B cell (primary cell): ENCODE measurements around the gene DHRS4. TPM values are rescaled to one million over a fixed set of nuclear protein-coding genes. Genes with fewer than 3 reads are reported as not detected.
A peak's percentile ranks its signal among the peaks of the same experiment; 100 is the strongest.
"Not testable (repeated sequence)": the region's sequence is repeated elsewhere in the genome, so short reads cannot be mapped to it uniquely, and the experiment has no call there.

Experiments used
- ATAC-seq: fragments of 200-7000 bp; cut with Tn5 transposase; one replicate; pipeline ENCODE4 v1.10.0; 2021; ENCODE audit warnings: low read depth, mild to moderate bottlenecking, moderate number of reproducible peaks, moderate library complexity
- CTCF ChIA-PET: fragments of 350-600 bp; sonication (Branson Sonifier 250); formaldehyde crosslinking; loops from one replicate; lab custom pipeline; 2021; ENCODE audit warnings: antibody characterized with exemption, inconsistent platforms; lab: Charles Lee
- POLR2A ChIA-PET: fragments of 350-600 bp; sonication (Branson Sonifier 250); formaldehyde crosslinking; loops from one replicate; lab custom pipeline; 2021; ENCODE audit warnings: antibody characterized with exemption; lab: Charles Lee
- DNase-seq: peaks from one replicate; pipeline ENCODE4 v3.0.0; 2013
- H2AFZ ChIP-seq: 2 replicates; pipeline ENCODE4 v1.6.1; 2012; ENCODE audit warnings: mild to moderate bottlenecking, low read depth, low read length; ENCODE audit not compliant: insufficient read depth, poor library complexity, severe bottlenecking
- H3K27ac ChIP-seq, 2 donors: 1 replicate in 1 of 2; 2 replicates in 1 of 2; pipeline ENCODE4 v1.5.1; 2012 to 2013; ENCODE audit warnings: low read length in 2 of 2, mild to moderate bottlenecking in 2 of 2, moderate library complexity in 1 of 2
- H3K27me3 ChIP-seq, 4 experiments: fragments of 200-600 bp in 1 of 4; sonication (generic) in 1 of 4; replicated peaks in 1 of 4; 1 replicate in 2 of 4; 2 replicates in 2 of 4; pipeline versions ENCODE4 v1.6.1 to v1.7.0; 2013 to 2016; ENCODE audit warnings: low read length in 3 of 4, mild to moderate bottlenecking in 2 of 4, mixed read lengths in 1 of 4, moderate library complexity in 1 of 4; ENCODE audit not compliant: insufficient read depth in 4 of 4, control insufficient read depth in 3 of 4; ENCODE audit errors: control extremely low read depth in 1 of 4
- H3K36me3 ChIP-seq, 2 experiments: replicated peaks in 1 of 2; 1 replicate in 1 of 2; 2 replicates in 1 of 2; pipeline versions ENCODE4 v1.6.1 to v1.7.1; 2013; ENCODE audit warnings: low read length in 1 of 2; ENCODE audit not compliant: insufficient read depth in 2 of 2, control insufficient read depth in 1 of 2; ENCODE audit errors: control extremely low read depth in 1 of 2, extremely low read depth in 1 of 2
- H3K4me1 ChIP-seq, 2 donors: fragments of 200-600 bp in 1 of 2; sonication (generic) in 1 of 2; 1 replicate in 1 of 2; 2 replicates in 1 of 2; pipeline versions ENCODE4 v1.5.1 to v1.6.1; 2013 to 2017; ENCODE audit warnings: low read length in 2 of 2; ENCODE audit not compliant: control insufficient read depth in 2 of 2, insufficient read depth in 2 of 2
- H3K4me2 ChIP-seq: replicated peaks from 2 replicates; pipeline ENCODE3; 2012; ENCODE audit warnings: mild to moderate bottlenecking, low read depth, low read length; ENCODE audit not compliant: poor library complexity, severe bottlenecking
- H3K4me3 ChIP-seq, 5 experiments: fragments of 200-600 bp in 1 of 5; sonication (generic) in 1 of 5; 1 replicate in 3 of 5; 2 replicates in 2 of 5; pipeline versions ENCODE4 v1.5.1 to v1.7.0; 2011 to 2016; ENCODE audit warnings: low read length in 4 of 5, mild to moderate bottlenecking in 4 of 5, low read depth in 2 of 5, control low read depth in 1 of 5, moderate library complexity in 1 of 5; ENCODE audit not compliant: insufficient read depth in 1 of 5; ENCODE audit errors: control extremely low read depth in 1 of 5, extremely low read depth in 1 of 5
- H3K79me2 ChIP-seq: fragments of 200-600 bp; sonication (generic); one replicate; pipeline ENCODE4 v1.6.0; 2016; ENCODE audit warnings: low read length; ENCODE audit not compliant: control insufficient read depth, insufficient read depth
- H3K9ac ChIP-seq: fragments of 200-600 bp; sonication (generic); 2 replicates; pipeline ENCODE4 v1.6.1; 2017; ENCODE audit warnings: mild to moderate bottlenecking, low read length, moderate library complexity
- H3K9me3 ChIP-seq, 3 donors: one replicate each; pipeline versions ENCODE4 v1.6.1 to v1.7.1; 2013; ENCODE audit warnings: low read length in 2 of 3; ENCODE audit not compliant: control insufficient read depth in 2 of 3, insufficient read depth in 1 of 3; ENCODE audit errors: control extremely low read depth in 1 of 3
- H4K20me1 ChIP-seq: 2 replicates; pipeline ENCODE4 v1.6.0; 2012; ENCODE audit warnings: mild to moderate bottlenecking, low read length; ENCODE audit not compliant: insufficient read depth, control insufficient read depth, poor library complexity, severe bottlenecking
- H3K27ac Mint-ChIP-seq: one replicate; pipeline ENCODE4 v1.8.0; 2021; ENCODE audit warnings: mixed read lengths
- H3K27me3 Mint-ChIP-seq: one replicate; pipeline ENCODE4 v1.8.0; 2021; ENCODE audit warnings: mixed read lengths
- H3K4me1 Mint-ChIP-seq: one replicate; pipeline ENCODE4 v1.8.0; 2021; ENCODE audit warnings: mixed read lengths
- H3K4me3 Mint-ChIP-seq: one replicate; pipeline ENCODE4 v1.8.0; 2021; ENCODE audit warnings: mixed read lengths
- H3K9me3 Mint-ChIP-seq: one replicate; pipeline ENCODE4 v1.8.0; 2022; ENCODE audit warnings: mixed read lengths; ENCODE audit not compliant: insufficient read depth
- EZH2 ChIP-seq: IDR thresholded peaks from 2 replicates; pipeline ENCODE4 v1.6.1; 2012; ENCODE audit warnings: borderline replicate concordance, low read depth, mild to moderate bottlenecking, moderate library complexity, low read length; ENCODE audit not compliant: insufficient read depth, poor library complexity, severe bottlenecking
- WGBS: methylation state at CpG from one replicate; pipeline ENCODE4 v1.1.5; 2013; ENCODE audit warnings: missing lambda C conversion rate; ENCODE audit not compliant: insufficient coverage; 5-methylcytosine and 5-hydroxymethylcytosine counted together
- intact Hi-C: fragments of 100-400 bp; cut with micrococcal nuclease; formaldehyde crosslinking; loops from one replicate; pipeline ENCODE4 v1.10.0; 2022
- polyA plus RNA-seq: library from polyadenylated mRNA; depleted of rRNA; stranded (reverse); fragments of >200 nt; gene quantifications from 2 replicates; pipeline ENCODE4 v1.2.3, GENCODE V29; 2012
- total RNA-seq, 2 donors: library from RNA; stranded (reverse); fragments of 120-200 nt in 1 of 2; gene quantifications; 1 replicate in 1 of 2; 2 replicates in 1 of 2; pipeline versions ENCODE4 v1.2.3 to v1.2.4, GENCODE V29; 2013 to 2022
- TF ChIP-seq, protein P1 (sequence below): fragments of 200-600 bp; IDR thresholded peaks from one replicate; pipeline ENCODE4 v1.8.0; 2022; ENCODE audit warnings: antibody characterized with exemption, mild to moderate bottlenecking

The DHRS4 gene
- total and polyA plus RNA-seq, 2 donors (not counting 1 experiment from before 2014, with no cell fraction given): 15.6 to 16.2 TPM

DNA sequence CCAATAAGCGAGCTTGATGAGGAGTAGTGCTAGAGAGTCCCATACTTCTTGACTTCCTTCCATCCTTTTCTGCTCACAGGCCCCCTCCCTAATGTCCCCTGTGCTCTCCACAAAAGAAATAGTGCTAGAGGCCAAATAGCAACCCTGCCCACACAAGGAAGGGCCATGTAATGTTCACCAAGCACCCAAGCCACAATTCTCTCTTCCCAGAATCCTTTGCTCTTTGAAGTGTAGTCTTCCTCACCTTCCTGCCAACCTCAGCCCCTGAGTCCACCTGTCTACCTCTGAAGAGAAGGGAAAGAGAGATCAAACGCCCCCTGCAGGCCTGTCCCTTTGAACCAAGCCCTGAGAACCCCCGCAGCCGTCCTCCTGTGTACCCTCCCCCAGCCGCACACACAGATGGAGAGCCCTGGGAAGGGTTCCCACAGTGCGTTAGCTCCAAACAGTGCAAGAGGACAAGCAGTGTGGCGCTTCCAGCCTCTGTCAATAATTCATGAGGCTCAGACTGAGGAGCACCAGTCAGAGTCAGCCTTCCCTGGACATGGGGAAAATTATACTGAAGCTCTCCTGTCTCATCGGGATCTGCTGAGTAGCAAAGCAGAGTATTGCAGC lies 1.9 kb upstream of the DHRS4 start:
- Histone ChIP-seq H3K79me2 (peaks cover 3% of the 10 kb centered on the region), H3K27ac (no peak overlapping the region), H3K36me3 (no peaks in the 10 kb centered on the region), H3K9ac (no peak overlapping the region), H4K20me1 (no peaks in the 10 kb centered on the region), H3K4me1 (peaks cover 7 to 16% of the 10 kb centered on the region in 2 donors), H3K9me3 (peaks cover 0 to 5% (median 0%) of the 10 kb centered on the region in 3 donors), H2AFZ (no peak overlapping the region), H3K27me3 (no peaks in the 10 kb centered on the region), H3K4me2 (no peak overlapping the region), H3K4me3 (no peak overlapping the region)
- CTCF ChIA-PET: interaction anchor here (0.8 to 1.4 kb wide), 2 partner anchors 21 to 320 kb away, joined by 3 to 4 read pairs; no protein-coding TSS in a partner anchor
- DNase-seq: no peak
- TF ChIP-seq, protein P1, sequence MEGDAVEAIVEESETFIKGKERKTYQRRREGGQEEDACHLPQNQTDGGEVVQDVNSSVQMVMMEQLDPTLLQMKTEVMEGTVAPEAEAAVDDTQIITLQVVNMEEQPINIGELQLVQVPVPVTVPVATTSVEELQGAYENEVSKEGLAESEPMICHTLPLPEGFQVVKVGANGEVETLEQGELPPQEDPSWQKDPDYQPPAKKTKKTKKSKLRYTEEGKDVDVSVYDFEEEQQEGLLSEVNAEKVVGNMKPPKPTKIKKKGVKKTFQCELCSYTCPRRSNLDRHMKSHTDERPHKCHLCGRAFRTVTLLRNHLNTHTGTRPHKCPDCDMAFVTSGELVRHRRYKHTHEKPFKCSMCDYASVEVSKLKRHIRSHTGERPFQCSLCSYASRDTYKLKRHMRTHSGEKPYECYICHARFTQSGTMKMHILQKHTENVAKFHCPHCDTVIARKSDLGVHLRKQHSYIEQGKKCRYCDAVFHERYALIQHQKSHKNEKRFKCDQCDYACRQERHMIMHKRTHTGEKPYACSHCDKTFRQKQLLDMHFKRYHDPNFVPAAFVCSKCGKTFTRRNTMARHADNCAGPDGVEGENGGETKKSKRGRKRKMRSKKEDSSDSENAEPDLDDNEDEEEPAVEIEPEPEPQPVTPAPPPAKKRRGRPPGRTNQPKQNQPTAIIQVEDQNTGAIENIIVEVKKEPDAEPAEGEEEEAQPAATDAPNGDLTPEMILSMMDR: no peak
- no peak for TF ChIP-seq EZH2
- no peak overlapping the region for H3K27ac Mint-ChIP-seq
- no peak overlapping the region for H3K4me3 Mint-ChIP-seq
- H3K9me3 Mint-ChIP-seq: no peaks in the 10 kb centered on the region
- H3K27me3 Mint-ChIP-seq: no peaks in the 10 kb centered on the region
- intact Hi-C loops: loop anchor here (5.0 to 10.0 kb wide), 2 partner anchors 63 to 484 kb away; partner anchors contain the start of gene NGDN
- H3K4me1 Mint-ChIP-seq: peaks cover 27% of the 10 kb centered on the region
- POLR2A ChIA-PET: no interaction called here
- WGBS: 98% methylated on average over 4 of the region's 8 CpGs
- no peak for ATAC-seq

DNA sequence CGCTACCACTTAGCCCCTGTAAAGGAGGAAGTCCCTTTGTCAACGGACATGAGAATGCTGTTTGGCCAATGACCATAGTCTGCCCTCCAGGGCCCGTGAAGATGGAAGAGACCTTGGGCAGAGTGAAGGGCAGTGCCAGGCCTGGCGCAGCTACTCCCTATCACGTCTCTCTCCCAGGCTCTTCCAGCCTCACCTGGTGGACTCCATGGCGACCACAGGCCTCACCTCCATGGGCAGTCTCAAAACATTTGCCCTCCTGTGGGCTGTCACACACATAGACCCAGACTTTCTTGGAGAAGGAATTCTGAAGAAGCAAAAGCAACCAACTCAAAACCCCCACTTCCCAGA lies 480 bp upstream of the DHRS4 start:
- POLR2A ChIA-PET, ATAC-seq, H3K9me3 ChIP-seq, DNase-seq, H3K27me3 ChIP-seq, H3K79me2 ChIP-seq, H3K36me3 ChIP-seq, H3K27me3 Mint-ChIP-seq, H3K9me3 Mint-ChIP-seq, H4K20me1 ChIP-seq: not testable (repeated sequence)
- Mint-ChIP-seq H3K4me3 (peak overlapping the region; percentile 97), H3K4me1 (peaks cover 25% of the 10 kb centered on the region), H3K27ac (peak overlapping the region; percentile 90)
- H3K27ac ChIP-seq: peak overlapping the region; percentile 40 to 63
- 60% methylated on average over 3 of the region's 6 CpGs for WGBS
- intact Hi-C loops: loop anchor here (1.0 to 10.0 kb wide), 3 partner anchors 24 to 486 kb away; partner anchors contain the start of gene NGDN
- peak overlapping the region; percentile 71 for H3K4me2 ChIP-seq
- peaks cover 7 to 16% of the 10 kb centered on the region in 2 donors for H3K4me1 ChIP-seq
- peak overlapping the region; percentile 90 for H2AFZ ChIP-seq
- CTCF ChIA-PET: interaction anchor here (0.9 to 1.6 kb wide), 7 partner anchors 12 to 364 kb away, joined by 3 to 4 read pairs (median 3); no protein-coding TSS in a partner anchor
- peak overlapping the region in 4 of 5 experiments; percentile 67 to 97 (median 72) for H3K4me3 ChIP-seq
- H3K9ac ChIP-seq: peak overlapping the region; percentile 88
